Memory B cell (primary cell): ENCODE measurements around the gene PLSCR2.
A peak's percentile ranks its signal among the peaks of the same experiment; 100 is the strongest.
"Not testable (repeated sequence)": the region's sequence is repeated elsewhere in the genome, so short reads cannot be mapped to it uniquely, and the experiment has no call there.

ENCODE experiments used
- ATAC-seq: fragments of 150-1000 bp; cut with Tn5 transposase; 2 replicates; pipeline ENCODE4 v1.10.0; 2021; ENCODE audit warnings: low read depth, mild to moderate bottlenecking, moderate library complexity
- DNase-seq, 2 donors: peaks; one replicate each; pipeline ENCODE4 v3.0.0; 2022; ENCODE audit warnings: low spot score in 2 of 2
- H3K27ac Mint-ChIP-seq: one replicate; pipeline ENCODE4 v1.8.0; 2022; ENCODE audit warnings: mild to moderate bottlenecking, moderate library complexity, mixed read lengths
- H3K27me3 Mint-ChIP-seq: one replicate; pipeline ENCODE4 v1.8.0; 2022; ENCODE audit warnings: mixed read lengths
- H3K36me3 Mint-ChIP-seq: one replicate; pipeline ENCODE4 v1.8.0; 2022; ENCODE audit warnings: mild to moderate bottlenecking, mixed read lengths
- H3K4me1 Mint-ChIP-seq: one replicate; pipeline ENCODE4 v1.8.0; 2022; ENCODE audit warnings: mixed read lengths
- H3K4me3 Mint-ChIP-seq: one replicate; pipeline ENCODE4 v1.8.0; 2022; ENCODE audit warnings: mild to moderate bottlenecking, moderate library complexity, mixed read lengths
- H3K9me3 Mint-ChIP-seq: one replicate; pipeline ENCODE4 v1.8.0; 2022; ENCODE audit warnings: mixed read lengths

Gene PLSCR2

DNA sequence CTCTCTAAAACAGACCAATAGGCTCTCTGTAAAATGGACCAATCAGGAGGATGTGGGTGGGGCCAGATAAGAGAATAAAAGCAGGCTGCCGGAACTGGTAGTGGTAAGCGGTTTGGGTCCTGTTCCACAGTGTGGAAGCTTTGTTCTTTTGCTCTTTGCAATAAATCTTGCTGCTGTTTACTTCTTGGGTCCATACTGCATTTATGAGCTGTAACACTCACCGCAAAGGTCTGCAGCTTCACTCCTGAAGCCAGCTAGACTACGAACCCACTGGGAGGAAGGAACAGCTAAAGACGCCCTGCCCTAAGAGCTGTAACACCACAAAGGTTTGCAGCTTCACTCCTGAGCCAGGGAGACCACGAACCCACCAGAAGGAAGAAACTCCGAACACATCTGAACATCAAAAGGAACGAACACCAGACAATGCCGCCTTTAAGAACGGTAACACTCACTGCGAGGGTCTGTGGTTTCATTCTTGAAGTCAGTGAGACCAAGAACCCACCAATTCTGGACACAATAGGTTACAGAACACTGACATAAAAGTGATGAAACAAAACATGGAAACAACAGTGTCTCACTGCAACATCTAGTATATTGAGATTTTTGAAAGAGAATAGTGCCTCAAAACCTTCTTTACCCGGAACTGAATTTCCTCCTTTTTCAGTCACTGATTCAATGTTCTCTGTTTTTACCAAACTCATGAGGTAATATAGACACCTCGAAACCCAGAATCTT, 28.8 kb upstream of the PLSCR2 start:
- no peaks in the 10 kb centered on the region for H3K4me1 Mint-ChIP-seq
- H3K9me3 Mint-ChIP-seq = no peaks in the 10 kb centered on the region
- H3K27ac Mint-ChIP-seq = no peak overlapping the region
- H3K4me3 Mint-ChIP-seq = peak overlapping the region; percentile 8
- H3K27me3 Mint-ChIP-seq = peaks cover 7% of the 10 kb centered on the region
- H3K36me3 Mint-ChIP-seq = no peaks in the 10 kb centered on the region
- no peak for ATAC-seq
- no peak for DNase-seq

DNA sequence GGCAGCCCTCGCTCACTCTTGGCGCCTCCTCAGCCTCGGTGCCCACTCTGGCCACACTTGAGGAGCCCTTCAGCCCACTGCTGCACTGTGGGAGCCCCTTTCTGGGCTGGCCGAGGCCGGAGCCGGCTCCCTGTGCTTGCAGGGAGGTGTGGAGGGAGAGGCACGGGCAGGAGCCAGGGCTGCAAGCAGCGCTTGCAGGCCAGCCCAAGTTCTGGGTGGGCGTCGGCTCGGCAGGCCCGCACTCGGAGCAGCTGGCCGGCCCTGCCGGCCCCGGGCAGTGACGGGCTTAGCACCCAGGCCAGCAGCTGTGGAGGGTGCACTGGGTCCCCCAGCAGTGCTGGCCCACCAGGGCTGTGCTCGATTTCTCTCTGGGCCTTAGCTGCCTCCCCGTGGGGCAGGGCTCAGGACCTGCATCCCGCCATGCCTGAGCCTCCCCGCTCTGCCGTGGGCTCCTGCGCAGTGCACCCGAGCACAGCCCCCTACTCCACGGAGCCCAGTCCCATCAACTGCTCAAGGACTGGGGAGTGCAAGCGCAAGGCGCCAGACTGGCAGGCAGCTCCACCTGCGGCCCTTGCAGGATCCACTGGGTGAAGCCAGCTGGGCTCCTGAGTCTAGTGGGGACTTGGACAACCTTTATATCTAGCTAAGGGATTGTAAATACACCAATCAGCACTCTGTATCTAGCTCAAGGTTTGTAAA, 27.9 kb upstream of the PLSCR2 start:
- H3K9me3 Mint-ChIP-seq, H3K4me1 Mint-ChIP-seq, ATAC-seq, H3K27ac Mint-ChIP-seq, DNase-seq, H3K27me3 Mint-ChIP-seq, H3K4me3 Mint-ChIP-seq, H3K36me3 Mint-ChIP-seq: not testable (repeated sequence)

DNA sequence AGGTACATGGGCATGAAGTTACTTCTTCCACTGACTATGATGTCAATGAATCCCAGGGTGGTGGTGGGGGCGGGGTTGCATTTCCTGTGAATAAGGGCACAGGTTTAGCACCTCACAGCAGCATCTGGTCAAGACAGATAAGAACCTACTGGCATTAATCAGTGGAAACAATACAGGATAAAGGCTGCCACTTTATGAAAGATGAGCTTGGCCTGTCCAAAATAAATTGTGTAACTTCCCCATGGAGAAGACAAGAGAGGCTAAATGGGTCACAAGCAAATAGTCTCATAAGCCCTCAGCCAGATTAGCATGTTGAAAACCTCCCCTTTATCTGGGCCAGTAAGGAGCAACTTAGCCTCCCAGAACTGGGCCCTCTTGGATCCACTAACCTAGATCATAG, 27.4 kb upstream of the PLSCR2 start:
- DNase-seq (no peak), ATAC-seq (no peak)
- Mint-ChIP-seq H3K4me3 (no peak overlapping the region), H3K27ac (no peak overlapping the region), H3K27me3 (peaks cover 10% of the 10 kb centered on the region), H3K9me3 (no peaks in the 10 kb centered on the region), H3K4me1 (no peaks in the 10 kb centered on the region), H3K36me3 (no peaks in the 10 kb centered on the region)

DNA sequence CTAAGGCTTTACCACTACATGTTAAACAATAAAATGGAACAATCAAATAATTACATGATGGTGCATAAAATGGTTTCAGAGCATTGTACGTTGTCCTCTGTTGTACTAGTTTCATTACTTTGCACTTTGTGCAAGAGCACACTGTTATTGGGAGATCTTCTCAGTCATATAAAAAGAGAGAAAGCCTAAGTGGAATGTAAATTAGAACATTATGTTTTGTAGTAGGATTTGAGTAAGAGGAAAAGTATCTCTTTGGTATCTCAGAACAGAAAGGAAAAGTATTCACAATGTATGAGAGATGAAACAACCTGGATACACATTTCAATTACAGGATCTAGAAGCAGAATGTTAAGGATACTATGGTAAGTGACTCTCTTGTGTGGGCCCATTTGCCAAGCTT, 26.9 kb upstream of the PLSCR2 start:
- no peaks in the 10 kb centered on the region for H3K4me1 Mint-ChIP-seq
- H3K4me3 Mint-ChIP-seq = no peak overlapping the region
- no peaks in the 10 kb centered on the region for H3K36me3 Mint-ChIP-seq
- H3K27ac Mint-ChIP-seq = no peak overlapping the region
- peaks cover under 1% of the 10 kb centered on the region for H3K9me3 Mint-ChIP-seq
- H3K27me3 Mint-ChIP-seq = peaks cover 10% of the 10 kb centered on the region
- DNase-seq (no peak), ATAC-seq (no peak)

DNA sequence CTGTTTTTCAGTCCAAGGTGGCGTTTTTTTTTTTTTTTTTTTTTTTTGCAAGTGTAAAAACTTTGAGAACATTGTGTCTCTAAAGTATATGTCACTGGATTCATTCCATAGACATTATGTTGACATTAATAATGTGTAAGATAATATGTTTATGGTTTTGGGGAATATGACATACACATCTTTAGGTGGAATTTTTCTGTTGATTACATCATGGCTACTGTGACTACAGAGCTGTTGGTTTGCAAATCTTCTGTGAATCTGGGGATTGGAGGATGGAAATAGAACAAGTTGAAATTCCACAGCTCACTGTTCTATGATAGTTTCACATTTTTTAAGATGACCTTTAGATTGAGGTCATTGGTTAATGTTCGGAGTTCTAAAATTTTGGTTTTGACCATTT, 24.4 kb upstream of the PLSCR2 start:
- Mint-ChIP-seq H3K4me3 (no peak overlapping the region), H3K36me3 (peaks cover 2% of the 10 kb centered on the region), H3K27me3 (peaks cover 10% of the 10 kb centered on the region), H3K27ac (no peak overlapping the region), H3K9me3 (peaks cover 5% of the 10 kb centered on the region), H3K4me1 (no peaks in the 10 kb centered on the region)
- no peak for ATAC-seq
- no peak for DNase-seq

DNA sequence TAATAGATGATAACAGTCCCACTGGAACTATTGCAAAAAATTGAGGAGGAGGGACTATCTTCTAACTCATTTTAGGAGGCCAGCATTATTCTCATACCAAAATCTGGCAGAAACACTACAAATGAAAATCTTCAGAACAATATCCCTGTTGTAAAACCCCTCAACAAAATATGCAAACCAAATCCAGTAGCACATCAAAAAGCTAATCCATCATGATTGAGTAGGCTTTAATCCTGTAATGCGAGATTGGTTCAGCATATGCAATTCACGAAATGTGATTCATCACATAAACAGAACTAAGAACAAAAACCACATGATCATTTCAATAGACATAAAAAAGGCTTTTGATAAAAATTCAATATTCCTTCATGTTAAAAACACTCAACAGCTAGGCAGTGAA, 23.9 kb upstream of the PLSCR2 start:
- ATAC-seq (no peak), DNase-seq (no peak)
- Mint-ChIP-seq H3K4me3 (no peak overlapping the region), H3K9me3 (peaks cover 6% of the 10 kb centered on the region), H3K4me1 (no peaks in the 10 kb centered on the region), H3K36me3 (peaks cover 2% of the 10 kb centered on the region), H3K27ac (no peak overlapping the region), H3K27me3 (peaks cover 10% of the 10 kb centered on the region)

DNA sequence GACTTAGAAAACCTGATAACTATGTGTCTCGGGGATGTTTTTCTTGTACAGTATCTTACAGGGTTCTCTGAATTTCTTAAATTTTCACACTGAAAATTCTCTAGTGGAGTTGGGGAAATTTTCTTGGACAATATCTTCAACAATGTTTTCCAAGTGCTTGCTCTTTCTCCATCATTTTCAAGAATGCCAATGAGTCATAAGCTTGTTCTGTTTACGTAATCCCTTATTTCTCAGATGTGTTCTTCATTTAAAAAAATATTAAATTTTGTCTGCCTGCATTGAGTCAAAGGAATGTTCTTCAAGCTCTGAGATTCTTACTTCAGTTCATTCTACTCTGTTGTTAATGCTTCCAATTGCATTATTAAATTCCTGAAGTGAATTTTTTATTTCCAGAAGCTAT, 21.9 kb upstream of the PLSCR2 start:
- Mint-ChIP-seq H3K27me3 (peaks cover 8% of the 10 kb centered on the region), H3K9me3 (peaks cover 8% of the 10 kb centered on the region), H3K4me3 (no peak overlapping the region), H3K27ac (no peak overlapping the region), H3K4me1 (no peaks in the 10 kb centered on the region), H3K36me3 (peaks cover 2% of the 10 kb centered on the region)
- no peak for DNase-seq
- no peak for ATAC-seq

DNA sequence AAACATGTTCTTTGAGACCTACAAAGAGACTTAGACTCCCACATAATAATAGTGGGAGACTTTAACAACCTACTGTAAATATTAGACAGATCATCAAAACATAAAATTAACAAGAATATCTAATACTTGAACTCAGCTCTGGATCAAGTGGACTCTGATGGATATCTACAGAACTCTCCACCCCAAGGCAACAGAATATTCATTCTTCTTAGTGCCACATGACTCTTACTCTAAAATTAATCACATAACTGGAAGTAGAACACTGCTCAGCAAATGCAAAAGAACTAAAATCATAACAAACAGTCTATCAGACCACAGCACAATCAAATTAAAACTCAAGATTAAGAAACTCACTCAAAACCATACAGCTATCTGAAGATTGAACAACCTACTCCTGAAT, 15.9 kb upstream of the PLSCR2 start:
- Mint-ChIP-seq H3K9me3 (peaks cover 12% of the 10 kb centered on the region), H3K27me3 (peaks cover 4% of the 10 kb centered on the region), H3K27ac (no peak overlapping the region), H3K4me3 (no peak overlapping the region), H3K36me3 (peaks cover 3% of the 10 kb centered on the region), H3K4me1 (no peaks in the 10 kb centered on the region)
- ATAC-seq = no peak
- DNase-seq = no peak

DNA sequence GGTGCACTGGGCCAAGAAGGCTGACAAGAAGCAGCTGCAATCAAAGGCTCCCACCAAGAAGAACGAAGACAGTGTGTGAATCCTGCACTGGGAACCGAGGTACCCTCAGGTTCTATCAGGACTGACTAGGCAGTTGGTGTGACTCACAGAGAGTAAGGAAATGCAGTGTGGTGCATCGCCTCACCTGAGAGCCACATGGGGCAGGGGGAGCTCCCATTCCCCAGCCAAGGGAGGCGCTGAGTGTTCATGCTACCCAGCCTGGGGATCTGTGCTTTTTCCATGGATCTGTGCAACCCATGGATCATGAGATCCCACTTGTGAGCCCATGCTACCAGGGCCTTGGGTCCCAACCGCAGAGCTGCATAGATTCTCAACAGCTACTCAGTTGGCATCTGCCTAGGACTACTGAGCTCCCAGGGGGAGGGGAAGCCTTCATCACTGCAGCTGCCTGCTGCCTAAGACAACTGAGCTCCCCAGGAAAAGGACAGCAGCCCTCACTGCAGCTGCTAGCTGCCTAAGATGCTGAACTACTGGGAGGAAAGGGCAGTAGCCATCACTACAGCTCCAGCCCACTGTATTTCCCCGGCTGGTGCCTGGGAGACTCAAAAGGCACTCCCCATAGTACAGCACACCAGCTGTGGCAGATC, 6.9 kb upstream of the PLSCR2 start:
- Mint-ChIP-seq H3K4me3 (no peak overlapping the region), H3K36me3 (peaks cover 4% of the 10 kb centered on the region), H3K9me3 (no peaks in the 10 kb centered on the region), H3K27me3 (peaks cover 6% of the 10 kb centered on the region), H3K27ac (no peak overlapping the region), H3K4me1 (peaks cover 4% of the 10 kb centered on the region)
- DNase-seq (no peak), ATAC-seq (no peak)

DNA sequence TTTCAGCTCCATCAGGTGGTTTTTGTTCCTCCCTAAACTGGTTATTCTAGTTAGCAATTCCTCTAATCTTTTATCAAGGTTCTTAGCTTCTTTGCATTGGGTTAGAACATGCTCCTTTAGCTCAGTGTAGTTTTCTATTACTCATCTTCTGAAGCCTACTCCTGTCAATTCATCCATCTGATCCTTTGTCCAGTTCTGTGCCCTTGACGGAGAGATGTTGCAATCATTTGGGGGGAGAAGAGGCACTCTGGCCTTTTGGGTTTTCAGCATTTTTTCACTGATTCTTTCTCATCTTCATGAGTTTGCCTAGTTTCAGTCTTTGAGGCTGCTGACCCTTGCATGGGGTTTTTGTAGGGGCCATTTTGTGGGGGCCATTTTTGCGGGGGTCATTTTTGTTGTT, 5.6 kb upstream of the PLSCR2 start:
- not testable (repeated sequence) for H3K27me3 Mint-ChIP-seq, H3K36me3 Mint-ChIP-seq, H3K4me1 Mint-ChIP-seq, ATAC-seq, H3K4me3 Mint-ChIP-seq, H3K9me3 Mint-ChIP-seq, H3K27ac Mint-ChIP-seq, DNase-seq

DNA sequence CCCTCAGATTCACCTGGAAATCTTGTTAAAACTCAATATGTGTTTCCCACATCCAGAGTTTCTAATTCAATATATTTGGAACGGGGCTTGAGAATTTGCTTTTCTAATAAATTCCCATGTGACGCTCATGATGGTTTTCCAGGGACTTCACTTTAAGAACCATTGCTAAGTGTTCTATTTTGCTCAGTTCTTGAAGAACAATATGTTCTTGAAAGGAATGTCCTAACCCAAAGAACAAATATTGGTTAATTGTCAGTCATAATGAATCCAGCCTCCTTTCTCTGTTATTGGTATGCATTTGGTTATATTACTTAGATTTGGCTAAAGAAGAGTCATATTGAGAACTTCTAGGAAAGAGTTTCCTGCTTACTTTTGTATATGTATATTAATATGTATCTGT, 4.4 kb upstream of the PLSCR2 start:
- Mint-ChIP-seq H3K27me3 (no peaks in the 10 kb centered on the region), H3K27ac (no peak overlapping the region), H3K36me3 (no peaks in the 10 kb centered on the region), H3K4me3 (no peak overlapping the region), H3K9me3 (no peaks in the 10 kb centered on the region), H3K4me1 (peaks cover 7% of the 10 kb centered on the region)
- ATAC-seq (no peak), DNase-seq (no peak)

DNA sequence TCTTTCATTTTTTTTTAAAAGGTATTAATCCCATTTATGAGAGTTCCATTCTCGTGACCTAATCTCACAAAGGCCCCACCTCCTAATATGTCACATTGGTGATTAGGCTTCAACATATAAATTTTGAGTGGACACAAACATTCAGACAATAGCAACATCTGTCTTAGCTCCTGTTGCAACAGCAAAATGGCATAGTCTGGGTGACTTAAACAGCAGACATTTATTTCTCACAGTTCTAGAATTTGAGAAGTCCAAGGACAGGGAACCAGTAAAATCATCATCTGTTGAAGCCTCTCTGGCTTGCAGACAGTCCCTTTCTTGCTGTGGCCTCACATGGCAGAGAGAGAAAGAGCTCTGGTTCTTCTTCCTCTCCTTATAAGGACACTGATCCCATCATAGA, 3.2 kb upstream of the PLSCR2 start:
- no peaks in the 10 kb centered on the region for H3K9me3 Mint-ChIP-seq
- H3K27me3 Mint-ChIP-seq = no peaks in the 10 kb centered on the region
- H3K27ac Mint-ChIP-seq = no peak overlapping the region
- H3K4me1 Mint-ChIP-seq = peaks cover 7% of the 10 kb centered on the region
- H3K4me3 Mint-ChIP-seq = no peak overlapping the region
- DNase-seq (no peak), ATAC-seq (no peak)
- H3K36me3 Mint-ChIP-seq = no peaks in the 10 kb centered on the region

DNA sequence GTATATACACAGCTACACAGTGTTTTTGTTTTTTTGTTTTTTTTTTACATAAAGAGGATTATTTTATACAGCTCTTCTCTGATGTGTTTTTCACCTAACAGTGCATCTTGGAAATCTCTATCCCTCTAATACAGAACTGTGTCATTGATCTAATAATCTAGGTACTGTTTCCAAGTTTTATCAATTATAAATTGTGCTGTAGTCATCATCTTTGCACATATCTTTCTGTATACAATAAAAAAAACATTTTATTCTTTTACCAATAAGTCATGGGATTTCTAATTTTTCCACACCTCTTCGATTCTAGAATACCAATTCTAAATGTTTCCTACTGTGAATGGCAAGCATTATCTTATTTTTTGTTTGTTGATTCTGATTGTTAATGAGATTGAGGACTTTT, 1.7 kb upstream of the PLSCR2 start:
- DNase-seq (no peak), ATAC-seq (no peak)
- Mint-ChIP-seq H3K27ac (no peak overlapping the region), H3K4me3 (no peak overlapping the region), H3K27me3 (no peaks in the 10 kb centered on the region), H3K9me3 (no peaks in the 10 kb centered on the region), H3K36me3 (no peaks in the 10 kb centered on the region), H3K4me1 (peaks cover 7% of the 10 kb centered on the region)

DNA sequence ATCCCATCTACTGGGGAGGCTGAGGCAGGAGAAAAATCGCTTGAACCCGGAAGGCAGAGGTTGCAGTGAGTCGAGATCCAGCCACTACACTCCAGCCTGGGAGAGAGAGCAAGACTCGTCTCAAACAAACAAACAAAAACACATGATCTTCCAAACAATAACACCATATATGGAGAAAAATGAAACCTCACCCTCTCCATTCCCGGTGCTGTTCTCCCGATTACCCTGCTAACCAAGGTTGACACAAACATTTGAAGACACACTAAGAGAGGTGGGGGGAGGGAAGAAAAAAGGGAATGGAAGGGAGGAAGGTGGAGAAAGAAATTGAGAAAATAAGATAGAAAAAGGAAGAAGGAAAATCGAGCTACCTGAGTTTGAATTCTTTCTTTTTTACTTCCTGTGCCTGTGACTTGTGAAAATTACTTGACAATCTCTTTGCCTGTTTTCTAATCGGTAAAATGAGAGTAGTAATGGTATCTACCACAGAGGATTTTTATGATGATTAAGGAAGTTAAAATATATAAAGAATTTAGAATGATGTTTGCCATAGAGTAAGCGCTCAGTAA, 1.1 kb upstream of the PLSCR2 start:
- Mint-ChIP-seq H3K27me3 (no peaks in the 10 kb centered on the region), H3K4me3 (peak overlapping the region; percentile 88), H3K27ac (peak overlapping the region; percentile 82), H3K4me1 (peaks cover 7% of the 10 kb centered on the region), H3K36me3 (no peaks in the 10 kb centered on the region), H3K9me3 (no peaks in the 10 kb centered on the region)
- DNase-seq (no peak), ATAC-seq (no peak)
